Measurements from ENCODE around the gene CLCN6. TPM values are rescaled to one million over a fixed set of nuclear protein-coding genes. Genes with fewer than 3 reads are reported as not detected.

The CLCN6 gene
- total RNA-seq, 1 experiment from 2014 or later = 13.7 TPM

- no peaks in the 10 kb centered on the region for H3K79me2 ChIP-seq (ENCODE audit: insufficient read depth, low read length)
- no peaks in the 10 kb centered on the region for H3K4me1 ChIP-seq (ENCODE audit: control insufficient read depth in 1 of 2, insufficient read depth in 2 of 2, low read length in 2 of 2)
- no peak overlapping the region for H3K4me2 ChIP-seq (ENCODE audit: low read length)
- BruUV-seq (replicated peaks) = no TSS peak
- H3K9me3 ChIP-seq (ENCODE audit: control insufficient read depth in 1 of 2, insufficient read depth in 1 of 2, low read depth in 1 of 2, low read length in 2 of 2) = no peaks in the 10 kb centered on the region
- ChIA-PET RAD21 (ENCODE audit: low non-redundant PET in 1 of 2, low total read pairs in 2 of 2, uncharacterized antibody in 2 of 2, unreplicated experiment in 2 of 2) (no interaction called here), POLR2A (interaction anchor here (1.5 kb wide), 1 partner anchor 34 kb away, joined by 4 read pairs; no protein-coding TSS in a partner anchor), CTCF (no interaction called here)
- no peak for DNase-seq (ENCODE audit: low read depth, low spot score)
- H3K9me2 ChIP-seq (ENCODE audit: insufficient read depth) = no peaks in the 10 kb centered on the region
- no peak for ATAC-seq
- no peaks in the 10 kb centered on the region for H3K27me3 ChIP-seq (ENCODE audit: insufficient read depth, low read length)
- no peak overlapping the region for H2AFZ ChIP-seq (ENCODE audit: low read depth, low read length, poor library complexity, severe bottlenecking)
- H3K9ac ChIP-seq (ENCODE audit: low read length) = no peak overlapping the region
- no peaks in the 10 kb centered on the region for H4K20me1 ChIP-seq (ENCODE audit: insufficient read depth)
- TF ChIP-seq POLR2A (IDR thresholded peaks at IDR 0.05; ENCODE audit: borderline replicate concordance, extremely low read depth, insufficient read depth, insufficient read length) = no peak
- TF ChIP-seq RAD21 (IDR thresholded peaks at IDR 0.05; ENCODE audit: low read depth) = no peak
- TF ChIP-seq FOSL1 (IDR thresholded peaks at IDR 0.05; ENCODE audit: low read depth) = no peak
- TF ChIP-seq ZBTB33 (IDR thresholded peaks at IDR 0.05; ENCODE audit: extremely low read depth, insufficient replicate concordance, low read length) = no peak
- TF ChIP-seq ZFX (IDR thresholded peaks at IDR 0.05) = no peak
- TF ChIP-seq REST (IDR thresholded peaks at IDR 0.05; ENCODE audit: low read depth) = no peak
- TF ChIP-seq ATF3 (IDR thresholded peaks at IDR 0.05) = no peak
- TF ChIP-seq CEBPB (IDR thresholded peaks at IDR 0.05; ENCODE audit: low read depth) = no peak
- TF ChIP-seq EZH2 (IDR thresholded peaks at IDR 0.05) = no peak
- no peak for TF ChIP-seq CBX3 (IDR thresholded peaks at IDR 0.05; ENCODE audit: low read depth)
- no peak for TF ChIP-seq EZH2phosphoT487 (IDR thresholded peaks at IDR 0.05; ENCODE audit: borderline replicate concordance)
- no peak for TF ChIP-seq JUND (IDR thresholded peaks at IDR 0.05)
- no peak for TF ChIP-seq SRF (IDR thresholded peaks at IDR 0.05; ENCODE audit: low read depth)
- no peak for TF ChIP-seq MAX (IDR thresholded peaks at IDR 0.05)
- TF ChIP-seq CTCF (IDR thresholded peaks at IDR 0.05 in 2 of 3, conservative IDR thresholded peaks at IDR 0.05 in 1 of 3; ENCODE audit: borderline replicate concordance in 1 of 3, insufficient read depth in 1 of 3, low read depth in 2 of 3, low read length in 2 of 3) = no peak
- no peak for TF ChIP-seq YY1 (IDR thresholded peaks at IDR 0.05; ENCODE audit: extremely low read depth, insufficient replicate concordance, low read depth, low read length)
- no peak for TF ChIP-seq SIN3A (IDR thresholded peaks at IDR 0.05; ENCODE audit: low read depth)
- no peak for TF ChIP-seq SP1 (IDR thresholded peaks at IDR 0.05; ENCODE audit: low read depth)
- no peak for TF ChIP-seq EGR1 (IDR thresholded peaks at IDR 0.05; ENCODE audit: low read depth)
- TF ChIP-seq TCF7L2 (IDR thresholded peaks at IDR 0.05; ENCODE audit: borderline replicate concordance, extremely low read depth, insufficient read depth, insufficient read length) = no peak
- H3K4me3 ChIP-seq (replicated peaks in 1 of 2; ENCODE audit: low read depth in 1 of 2, low read length in 2 of 2) = no peak overlapping the region
- H3K36me3 ChIP-seq (ENCODE audit: control insufficient read depth in 1 of 2, insufficient read depth in 2 of 2, low read length in 2 of 2) = no peaks in the 10 kb centered on the region
- H3K27ac ChIP-seq (ENCODE audit: low read depth, low read length) = no peak overlapping the region
- intact Hi-C loops (cut with micrococcal nuclease) = no loop called here
Measured at GRCh38 chr1:11874258-11874562, 68.2 kb downstream of the CLCN6 start.

All from HCT116 (cell line).